HUDEP-2 (cell line): ENCODE measurements around the gene RABGAP1.

Experiments used
- DNase-seq, 76 experiments: peaks; one replicate each; lab custom pipeline; 2025; ENCODE audit not compliant: unreplicated experiment in 76 of 76; lab: John Stamatoyannopoulos, UW

RABGAP1 gene

DNA sequence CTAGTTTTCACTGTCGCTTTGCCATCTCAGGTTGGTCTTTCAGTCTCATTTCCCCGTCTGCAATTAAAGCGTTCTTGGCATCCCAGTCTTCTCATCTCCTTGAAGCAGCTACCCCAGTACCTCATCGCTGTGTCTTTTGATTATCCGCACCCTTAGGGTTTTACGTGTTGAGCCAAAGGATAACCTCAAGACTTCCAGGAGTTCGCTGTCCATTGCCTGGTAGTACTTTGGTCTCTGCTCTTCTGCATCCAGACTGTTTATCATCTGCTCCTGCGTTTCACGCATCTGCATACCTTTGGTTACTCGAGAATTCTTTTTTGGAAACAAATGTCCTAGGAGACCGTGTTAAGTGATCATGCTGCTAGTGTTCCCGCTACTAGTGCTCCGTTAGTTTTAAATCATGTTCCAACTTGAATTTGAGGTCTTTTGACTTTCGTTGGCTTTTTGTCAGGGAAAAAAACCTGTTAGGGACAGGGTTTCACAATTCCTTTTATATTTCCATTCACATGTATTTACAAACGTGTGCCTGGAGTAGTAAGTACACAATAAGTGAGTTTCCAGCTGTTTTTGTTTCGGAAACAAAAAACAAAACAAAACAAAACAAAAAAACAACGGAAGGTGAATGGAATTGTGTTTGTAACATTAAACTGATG lies 888 bp downstream of the RABGAP1 start:
- DNase-seq: peak in 11 of 76 experiments; percentile 9 to 40 (median 28)

DNA sequence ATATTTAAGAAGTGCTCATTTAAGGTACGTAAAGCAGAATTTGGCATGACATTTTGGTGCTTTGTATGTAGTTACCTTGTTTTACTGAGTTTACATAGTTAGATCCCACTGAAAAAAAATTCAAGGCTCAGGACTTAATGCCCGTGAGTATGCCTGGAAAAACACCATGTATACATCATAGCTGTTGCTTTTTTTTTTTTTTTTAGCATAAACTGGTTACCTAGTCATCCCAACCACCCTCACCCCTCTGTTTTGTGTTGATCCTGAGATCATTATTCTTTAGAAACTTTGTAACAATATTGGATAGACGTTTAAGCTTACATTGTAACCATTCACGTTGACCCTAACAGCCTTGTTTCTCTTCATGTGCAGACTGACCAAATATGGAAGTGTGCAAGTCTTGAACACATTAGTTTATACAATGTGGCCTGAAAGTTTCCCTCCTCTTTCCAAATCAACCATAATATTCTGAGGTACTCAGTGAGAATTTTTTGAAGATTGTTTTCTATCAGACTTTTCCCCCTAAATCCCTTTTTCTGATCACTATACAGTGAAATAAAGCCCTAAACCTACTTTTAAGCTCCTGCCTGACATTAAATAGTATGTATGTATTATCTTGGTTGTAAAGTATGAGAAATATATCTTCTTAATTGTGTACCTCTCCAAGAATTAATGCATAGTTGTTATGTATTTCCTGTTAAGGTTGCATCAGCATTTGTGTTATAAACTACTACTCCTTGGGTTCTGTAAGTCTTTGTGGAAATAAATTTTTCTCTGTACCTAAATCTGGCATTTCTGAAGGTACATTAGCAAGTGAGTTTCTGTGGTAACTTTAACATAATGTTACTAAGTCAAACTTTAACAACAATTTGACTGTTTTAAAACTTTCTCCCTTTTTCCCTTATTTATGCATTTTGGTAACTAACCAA lies 4.4 kb downstream of the RABGAP1 start:
- DNase-seq: no peak

DNA sequence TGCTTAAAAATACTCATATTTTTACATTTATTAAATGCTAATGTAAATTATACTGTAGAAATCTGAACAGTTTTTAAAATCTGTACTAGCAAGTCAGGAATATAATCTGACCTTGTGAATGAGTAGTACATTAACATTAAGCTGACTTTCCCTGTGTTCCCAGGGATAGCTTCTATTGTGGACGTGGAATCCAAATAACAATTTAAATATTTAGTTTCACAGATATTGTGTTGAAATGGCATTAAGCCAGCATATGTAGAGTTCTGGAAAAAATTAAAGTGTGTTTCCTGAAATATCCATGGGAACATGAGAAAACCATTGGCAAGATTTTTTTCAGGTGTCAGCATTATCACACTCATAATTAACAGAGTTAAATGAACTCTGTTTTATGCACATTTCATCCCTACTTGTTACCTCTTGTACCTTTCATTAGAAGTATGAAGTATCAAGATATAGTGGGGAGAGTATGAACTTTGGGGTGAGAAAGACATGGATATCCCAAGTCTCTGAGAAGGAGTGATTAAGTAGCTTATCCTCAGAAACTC lies 5.7 kb downstream of the RABGAP1 start:
- DNase-seq: no peak

DNA sequence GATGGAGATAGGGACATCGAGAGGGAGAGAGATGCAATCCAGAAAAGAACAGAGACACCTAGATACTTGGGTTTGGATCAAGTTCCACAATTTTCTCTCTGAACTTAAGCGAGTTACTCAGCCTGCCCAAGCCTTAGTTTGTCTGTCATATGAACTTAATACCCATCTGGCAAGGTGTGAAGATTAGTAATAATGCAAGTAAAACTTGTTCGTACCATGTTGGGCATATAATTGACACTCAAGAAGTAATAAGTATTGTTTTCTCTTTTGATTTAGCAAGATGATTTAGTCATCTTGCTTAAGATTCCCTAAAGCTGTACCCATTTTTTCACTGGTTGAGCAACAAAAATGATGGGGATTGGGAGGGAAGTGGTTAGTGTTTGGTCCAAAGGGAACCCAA lies 7.5 kb downstream of the RABGAP1 start:
- no peak for DNase-seq

DNA sequence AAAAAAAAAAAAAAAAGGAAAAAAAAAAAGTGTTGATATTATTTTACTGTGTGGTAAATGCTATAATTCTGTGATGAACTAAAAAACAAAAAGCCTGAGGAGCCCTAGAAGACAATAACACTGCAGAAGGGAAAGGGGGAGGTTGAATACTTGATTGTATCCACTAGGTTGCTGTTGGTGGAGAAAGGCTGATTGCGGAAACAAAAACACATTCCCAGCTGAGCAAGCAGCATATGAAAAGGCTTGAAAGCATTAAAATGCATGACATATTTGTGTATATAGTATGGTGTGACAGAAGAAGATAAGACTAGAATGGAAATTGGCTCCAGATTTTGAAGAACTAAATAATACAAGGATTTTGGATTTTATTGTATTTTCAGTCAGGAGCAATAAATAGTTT lies 8.9 kb downstream of the RABGAP1 start:
- DNase-seq: no peak

DNA sequence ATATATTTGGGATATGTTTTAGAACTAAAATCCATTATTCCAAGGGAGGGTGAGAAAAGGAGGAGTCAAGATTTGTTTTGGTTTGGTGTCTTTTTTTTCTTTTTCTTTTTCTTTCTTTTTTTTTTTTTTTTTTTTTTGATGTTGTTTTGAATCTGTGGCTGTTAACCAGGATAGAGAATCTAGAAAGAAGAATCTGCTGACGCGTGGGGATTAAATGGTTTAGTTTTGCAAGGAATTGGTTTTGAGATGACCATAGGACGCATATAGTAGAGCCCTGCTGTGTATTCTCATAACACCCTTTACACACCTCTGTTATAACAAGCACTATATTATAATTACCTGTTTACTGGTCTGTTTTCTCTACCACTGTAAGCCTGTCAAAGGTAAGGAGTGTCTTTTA lies 9.4 kb downstream of the RABGAP1 start:
- no peak for DNase-seq

DNA sequence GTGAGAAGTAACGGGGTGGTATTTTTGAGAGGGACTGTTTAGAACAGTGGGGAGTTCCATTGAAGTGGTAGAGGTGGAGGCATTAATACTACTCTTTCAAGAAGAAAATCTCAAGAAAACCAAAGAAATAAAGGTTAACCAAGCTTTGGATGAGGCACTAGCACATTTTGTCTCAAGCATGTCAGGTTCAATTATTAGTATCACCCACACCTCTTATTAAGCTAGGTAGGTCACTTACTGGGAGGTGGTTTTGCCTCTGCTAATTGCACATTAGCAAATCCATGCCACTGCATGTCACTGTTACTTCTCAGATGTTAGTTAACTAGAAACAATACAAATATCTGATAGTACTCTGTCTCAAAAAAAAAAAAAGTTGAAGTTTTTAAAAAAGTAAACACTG lies 10.2 kb downstream of the RABGAP1 start:
- no peak for DNase-seq

DNA sequence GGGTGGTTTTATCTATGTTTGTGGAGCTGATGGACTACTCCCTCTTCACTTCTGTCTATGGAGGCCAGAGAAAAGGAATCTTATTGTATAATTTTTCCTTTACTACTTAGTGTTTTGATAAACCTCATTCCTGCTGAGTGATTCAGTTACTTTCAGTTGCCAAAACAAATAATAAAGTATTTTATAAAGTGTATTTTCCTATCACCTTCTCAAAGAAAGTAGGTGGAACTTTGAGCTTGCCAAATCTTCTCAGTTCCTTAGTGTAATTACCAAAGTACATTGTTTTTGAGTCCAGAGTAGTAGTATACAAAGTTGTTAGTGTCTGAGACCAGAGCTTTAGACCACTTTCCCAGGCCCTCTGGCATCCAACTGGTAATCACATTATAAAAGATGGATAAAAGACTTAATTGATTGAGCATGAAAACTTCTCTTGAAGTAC lies 13.5 kb downstream of the RABGAP1 start:
- no peak for DNase-seq

DNA sequence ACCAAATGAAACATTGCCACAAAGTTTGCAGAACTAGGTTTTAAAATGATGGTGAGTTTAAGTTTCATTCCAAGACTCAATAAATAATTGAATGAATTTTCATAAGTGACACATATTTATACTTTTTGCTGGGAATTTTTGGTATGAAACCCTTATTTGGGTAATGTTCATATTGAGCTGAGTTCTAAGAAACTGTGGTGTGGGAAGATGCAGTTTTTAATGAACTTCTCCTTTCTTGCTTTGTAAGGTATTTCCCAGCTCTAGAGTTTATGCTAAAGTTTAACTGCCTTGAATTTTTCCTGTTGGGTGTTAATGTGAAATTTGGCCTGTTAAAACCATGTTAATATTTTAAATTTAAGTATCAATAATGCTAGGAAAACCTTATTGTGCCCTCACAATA lies 15.1 kb downstream of the RABGAP1 start:
- no peak for DNase-seq

DNA sequence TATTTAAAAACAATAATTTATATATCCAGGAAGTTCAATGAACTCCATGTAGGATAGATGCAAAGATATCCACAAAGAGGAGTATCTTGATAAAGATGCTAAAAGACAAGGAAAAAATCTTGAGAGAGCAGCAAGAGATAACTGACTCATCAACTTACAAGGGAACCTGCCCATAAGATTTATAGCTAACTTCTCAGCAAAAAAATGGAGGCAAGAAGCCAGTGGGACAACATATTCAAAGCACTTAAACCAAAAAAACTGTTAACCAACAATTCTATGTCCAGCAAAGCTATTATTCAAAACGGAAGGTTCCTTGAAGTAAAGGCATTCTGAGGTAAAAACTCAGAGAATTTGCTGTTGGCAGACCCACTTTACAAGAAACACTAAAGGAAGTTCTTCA lies 20.3 kb downstream of the RABGAP1 start:
- no peak for DNase-seq

DNA sequence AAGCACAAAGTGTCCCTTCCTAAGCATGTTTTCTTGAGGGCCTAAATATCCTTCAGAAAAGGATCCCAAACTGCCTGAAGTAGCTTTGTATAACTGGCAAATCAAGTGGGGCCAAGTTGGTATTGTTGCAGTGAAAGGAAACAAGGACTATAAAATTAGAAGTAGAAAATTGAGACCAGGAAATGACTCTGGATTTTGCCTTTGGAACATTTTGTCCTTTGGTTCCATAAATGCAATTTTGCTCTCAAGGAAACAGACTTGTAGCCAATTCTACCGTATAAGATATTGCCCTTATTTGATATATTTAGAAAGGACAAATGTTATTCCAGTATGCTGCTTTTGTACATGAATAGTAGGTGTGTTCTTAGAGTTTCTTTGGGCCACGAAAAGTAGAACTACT lies 34.4 kb downstream of the RABGAP1 start:
- no peak for DNase-seq

DNA sequence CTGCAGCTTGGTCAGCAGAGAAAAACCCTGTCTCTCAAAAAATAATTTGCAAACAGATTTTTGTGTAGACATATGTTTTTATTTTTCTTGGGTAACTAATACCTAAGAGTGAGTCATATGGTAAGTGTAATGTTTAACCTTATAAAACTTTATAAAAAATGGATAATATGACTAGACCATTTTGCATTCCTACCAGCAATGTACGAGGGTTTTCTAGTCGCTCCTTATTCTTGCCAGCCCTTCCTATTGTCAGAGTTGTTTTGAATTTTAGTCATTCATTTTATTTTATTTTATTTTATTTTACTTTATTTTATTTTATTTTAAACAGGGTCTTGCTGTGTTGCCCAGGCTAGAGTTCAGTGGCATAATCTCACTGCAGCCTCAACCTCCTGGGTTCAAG lies 37.8 kb downstream of the RABGAP1 start:
- DNase-seq: no peak

DNA sequence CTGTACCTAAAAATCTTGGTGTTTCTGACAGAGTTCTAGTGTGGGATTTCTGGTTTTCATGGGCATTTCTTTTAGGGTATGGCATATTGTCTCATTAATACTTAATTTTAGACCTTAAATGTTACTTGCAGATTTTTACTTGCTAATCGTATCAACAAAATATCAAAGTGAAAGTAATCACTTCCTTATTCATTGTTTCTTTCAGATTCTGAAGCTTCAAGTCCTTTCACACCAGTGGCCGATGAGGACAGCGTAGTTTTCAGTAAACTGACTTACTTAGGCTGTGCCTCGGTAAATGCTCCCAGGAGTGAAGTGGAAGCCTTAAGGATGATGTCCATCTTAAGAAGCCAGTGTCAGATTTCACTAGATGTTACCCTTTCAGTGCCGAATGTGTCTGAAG lies 45.2 kb downstream of the RABGAP1 start:
- DNase-seq: no peak

DNA sequence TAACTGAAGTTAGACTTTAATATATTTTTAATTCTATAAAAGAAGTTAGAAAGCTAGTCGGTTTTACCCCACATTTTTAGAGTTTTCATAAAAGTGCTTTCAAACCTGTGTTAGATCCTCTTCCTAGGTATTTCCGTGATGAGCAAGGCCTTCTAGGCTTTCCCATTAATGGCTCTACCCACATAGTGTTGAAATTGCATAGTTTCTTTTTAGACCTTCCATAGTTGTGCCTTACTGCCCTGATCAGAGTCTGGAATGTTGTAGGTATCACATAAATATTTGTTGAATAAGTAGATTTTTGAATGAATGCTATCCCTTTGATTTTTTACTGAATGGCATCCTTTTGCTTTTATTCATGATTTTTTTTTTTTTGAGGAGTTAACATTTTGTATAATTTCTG lies 47.3 kb downstream of the RABGAP1 start:
- no peak for DNase-seq

DNA sequence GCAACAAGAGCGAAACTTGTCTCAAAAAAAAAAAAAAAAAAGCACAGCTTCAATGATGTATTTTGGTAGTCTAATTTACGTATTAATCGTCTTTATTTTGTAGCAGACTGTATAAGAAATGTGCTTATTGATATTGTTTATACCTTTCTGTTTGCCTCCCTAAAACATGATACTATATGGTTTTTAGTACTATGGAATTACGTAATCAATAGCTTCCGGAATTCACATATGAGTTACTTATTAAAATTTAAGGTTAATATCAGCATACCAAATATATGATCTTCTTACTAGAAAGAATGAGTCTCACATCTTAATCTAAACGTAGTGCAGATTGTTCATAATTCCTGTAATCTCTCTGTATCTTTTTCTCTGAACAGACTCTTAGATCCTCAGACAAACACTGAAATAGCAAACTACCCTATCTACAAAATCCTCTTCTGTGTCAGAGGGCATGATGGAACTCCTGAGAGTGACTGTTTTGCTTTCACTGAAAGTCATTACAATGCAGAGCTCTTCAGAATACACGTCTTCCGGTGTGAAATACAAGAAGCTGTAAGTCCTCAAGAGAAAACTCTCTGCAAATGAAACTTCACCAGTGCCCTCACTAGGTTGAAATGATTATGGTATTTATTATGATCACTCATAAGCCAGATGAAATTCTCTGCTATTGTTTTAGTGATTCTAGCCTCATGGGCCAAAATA lies 48.3 kb downstream of the RABGAP1 start:
- no peak for DNase-seq

DNA sequence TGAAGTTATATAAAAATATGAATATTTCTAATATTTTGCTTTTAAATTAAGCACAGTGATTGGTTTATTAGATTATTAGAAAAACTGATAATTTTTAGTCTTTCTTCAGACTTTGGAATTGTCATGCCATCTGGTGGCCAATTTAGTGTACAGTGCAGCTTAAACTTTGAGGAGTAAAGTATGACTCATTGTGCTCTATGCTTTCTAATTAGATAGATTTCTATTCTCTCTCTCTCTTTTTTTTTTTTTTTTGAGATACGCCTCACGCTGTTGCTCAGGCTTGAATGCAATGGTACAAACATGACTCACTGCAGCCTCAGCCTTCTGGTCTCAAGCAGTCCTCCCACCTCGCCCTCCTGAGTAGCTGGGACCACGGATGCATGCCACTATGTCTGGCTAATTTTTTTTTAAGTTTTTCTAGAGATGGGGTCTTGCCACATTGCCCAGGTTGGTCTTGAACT lies 50.6 kb downstream of the RABGAP1 start:
- peak in 31 of 76 experiments; percentile 3 to 52 (median 24) for DNase-seq

DNA sequence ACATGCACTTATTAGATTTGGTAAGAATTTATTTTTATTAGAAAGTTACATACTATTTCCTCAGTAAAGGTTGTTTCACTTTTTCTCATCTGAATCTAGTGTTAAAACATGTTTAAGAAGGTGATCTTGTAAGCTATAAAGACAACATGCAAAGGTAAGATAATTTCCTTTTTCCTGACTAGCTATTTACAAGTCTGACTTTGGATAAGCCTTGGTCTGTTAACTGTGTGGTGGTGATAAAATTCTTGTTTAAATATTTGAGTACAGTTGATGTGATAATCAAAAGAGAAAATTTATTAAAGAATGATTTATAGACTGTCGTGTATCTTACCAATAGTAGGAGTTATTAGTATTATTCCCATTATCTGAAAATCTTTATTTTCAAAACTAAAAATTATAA lies 55.8 kb downstream of the RABGAP1 start:
- DNase-seq: no peak

DNA sequence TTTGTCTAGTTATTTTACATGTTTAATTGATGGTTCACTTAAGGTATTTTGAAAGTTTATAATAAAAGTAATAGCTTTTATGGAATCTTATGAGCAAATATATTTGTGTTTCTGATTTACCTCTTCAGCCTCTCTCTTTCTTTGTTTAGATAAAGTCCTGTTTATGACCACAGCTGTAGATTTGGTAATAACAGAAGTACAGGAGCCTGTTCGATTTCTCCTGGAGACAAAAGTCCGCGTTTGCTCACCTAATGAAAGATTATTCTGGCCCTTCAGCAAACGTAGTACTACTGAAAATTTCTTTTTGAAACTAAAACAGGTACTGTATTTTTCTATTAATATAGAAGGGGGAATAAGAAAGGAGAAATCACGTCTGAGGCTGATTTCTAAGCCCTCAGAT lies 57.6 kb downstream of the RABGAP1 start:
- no peak for DNase-seq

DNA sequence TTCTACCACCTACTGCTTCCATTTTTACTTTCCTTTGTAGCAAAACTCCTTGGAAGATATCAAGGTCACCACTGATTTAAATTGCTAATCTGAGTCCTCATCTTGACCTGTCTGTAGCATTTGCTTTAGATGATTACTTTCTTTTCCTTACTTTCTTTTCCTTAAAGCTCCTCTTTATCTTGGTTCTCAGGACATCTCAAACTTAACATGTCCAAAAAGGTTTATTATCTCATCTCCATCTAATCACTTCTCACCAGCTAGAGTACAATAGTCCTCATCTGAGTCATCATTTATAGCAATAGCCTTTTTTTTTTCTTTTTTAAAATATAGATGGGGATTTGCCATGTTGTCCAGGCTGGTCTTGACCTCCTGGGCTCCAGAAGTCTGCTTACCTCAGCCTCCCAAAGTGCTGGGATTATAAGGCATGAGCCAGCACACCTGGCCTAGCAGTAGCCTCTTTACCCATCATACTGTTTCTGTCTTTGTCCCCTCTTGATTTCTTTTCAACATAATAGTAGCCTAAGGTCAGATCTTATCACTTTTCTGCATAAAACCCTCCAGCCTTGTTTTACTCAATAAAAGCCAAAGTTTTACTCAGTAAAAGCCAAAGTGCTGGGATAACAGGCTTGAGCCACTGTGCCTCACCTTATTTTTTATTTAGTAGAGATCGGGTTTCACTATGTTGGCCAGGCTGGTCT lies 59.7 kb downstream of the RABGAP1 start:
- peak in 1 of 76 experiments; percentile 32 for DNase-seq

DNA sequence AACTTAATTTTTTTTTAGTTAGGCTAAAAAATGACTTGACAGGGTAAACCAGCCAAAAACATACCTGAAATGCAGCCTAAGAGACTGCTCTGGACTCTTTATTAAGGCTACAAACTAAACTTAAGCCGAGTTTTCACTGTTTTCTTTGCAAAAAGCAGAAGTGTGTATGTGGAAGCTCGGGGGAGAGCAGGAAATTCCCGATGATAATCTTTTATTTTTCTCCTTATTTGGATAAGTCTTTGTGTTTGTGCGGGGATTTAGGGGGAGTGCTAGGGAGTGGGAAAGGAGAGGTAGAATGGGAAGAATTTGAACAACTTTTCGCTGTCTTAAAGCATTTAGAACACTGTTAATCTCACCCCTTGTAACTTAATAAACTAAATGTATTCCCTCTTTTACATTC lies 61.9 kb downstream of the RABGAP1 start:
- DNase-seq: peak in 1 of 76 experiments; percentile 11
